ENCODE measurements around the gene PAK1.

PAK1 gene

DNA sequence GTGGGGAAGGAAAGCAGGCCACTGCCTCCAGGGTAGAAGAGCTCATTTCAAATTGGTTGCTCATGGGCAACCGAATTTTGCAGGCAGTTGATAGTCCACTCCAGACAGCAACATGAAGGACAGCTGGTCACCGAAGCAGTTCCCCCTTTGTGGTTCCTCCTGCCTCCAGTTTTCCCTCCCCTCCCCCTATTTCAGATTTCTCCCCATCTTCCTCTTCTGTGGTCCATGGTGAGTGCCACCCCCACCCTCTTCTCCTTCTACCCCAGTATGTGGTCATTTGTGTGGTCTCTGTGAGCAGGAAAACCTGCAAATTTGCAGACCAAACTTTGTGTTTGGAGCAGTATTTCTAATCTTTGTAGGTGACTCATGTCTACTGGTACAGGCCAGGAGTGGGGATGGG is 38.2 kb upstream of the PAK1 start:
- ATAC-seq = no peak
- no peak for TF ChIP-seq ZC3H10 (CRISPR knock-in tag; IDR thresholded peaks at IDR 0.05)
- no peak for TF ChIP-seq ZNF70 (CRISPR knock-in tag; IDR thresholded peaks at IDR 0.05)
- no peak for TF ChIP-seq BACH2 (CRISPR knock-in tag; IDR thresholded peaks at IDR 0.05; ENCODE audit: borderline replicate concordance)
- TF ChIP-seq ZNF8 (CRISPR knock-in tag; IDR thresholded peaks at IDR 0.05) = no peak
- TF ChIP-seq CSDC2 (CRISPR knock-in tag; IDR thresholded peaks at IDR 0.05) = no peak
- no peak for TF ChIP-seq POU6F1 (CRISPR knock-in tag; IDR thresholded peaks at IDR 0.05; ENCODE audit: borderline replicate concordance, low read depth)
- no peak for TF ChIP-seq ZNF565 (CRISPR knock-in tag; conservative IDR thresholded peaks at IDR 0.05; ENCODE audit: low read depth)
- TF ChIP-seq ZFP30 (CRISPR knock-in tag; IDR thresholded peaks at IDR 0.05) = no peak

GRCh38 chr11:77510851-77511250 is 37.0 kb upstream of the PAK1 start:
- ATAC-seq = no peak
- no peak for TF ChIP-seq ZFP30 (CRISPR knock-in tag; IDR thresholded peaks at IDR 0.05)
- no peak for TF ChIP-seq RARB (CRISPR knock-in tag; IDR thresholded peaks at IDR 0.05)
- no peak for TF ChIP-seq CSRNP3 (CRISPR knock-in tag; IDR thresholded peaks at IDR 0.05)
- no peak for TF ChIP-seq ZNF565 (CRISPR knock-in tag; conservative IDR thresholded peaks at IDR 0.05; ENCODE audit: low read depth)
- TF ChIP-seq ZFP3 (CRISPR knock-in tag; IDR thresholded peaks at IDR 0.05) = no peak
- no peak for TF ChIP-seq GLIS3 (CRISPR knock-in tag; IDR thresholded peaks at IDR 0.05)
- TF ChIP-seq ESRRG (CRISPR knock-in tag; IDR thresholded peaks at IDR 0.05) = no peak
- TF ChIP-seq TCF4 (CRISPR knock-in tag; IDR thresholded peaks at IDR 0.05; ENCODE audit: borderline replicate concordance) = no peak

- no peak for ATAC-seq
- TF ChIP-seq TCF4 (CRISPR knock-in tag; IDR thresholded peaks at IDR 0.05; ENCODE audit: borderline replicate concordance) (no peak), CREB5 (CRISPR knock-in tag; IDR thresholded peaks at IDR 0.05; ENCODE audit: low read depth) (no peak), PPARA (CRISPR knock-in tag; IDR thresholded peaks at IDR 0.05; ENCODE audit: borderline replicate concordance) (no peak), PATZ1 (CRISPR knock-in tag; IDR thresholded peaks at IDR 0.05; ENCODE audit: borderline replicate concordance) (no peak), TOX (CRISPR knock-in tag; IDR thresholded peaks at IDR 0.05; ENCODE audit: borderline replicate concordance) (no peak)
These were observed 36.2 kb upstream of the PAK1 start for GRCh38 chr11:77510095-77510494.

- TF ChIP-seq BACH2 (CRISPR knock-in tag; IDR thresholded peaks at IDR 0.05; ENCODE audit: borderline replicate concordance) (no peak), ZFP30 (CRISPR knock-in tag; IDR thresholded peaks at IDR 0.05) (no peak), CREB5 (CRISPR knock-in tag; IDR thresholded peaks at IDR 0.05; ENCODE audit: low read depth) (no peak), ARNTL (CRISPR knock-in tag; IDR thresholded peaks at IDR 0.05; ENCODE audit: borderline replicate concordance, low read depth) (no peak), SNAI2 (CRISPR knock-in tag; IDR thresholded peaks at IDR 0.05) (no peak), ZFP3 (CRISPR knock-in tag; IDR thresholded peaks at IDR 0.05) (no peak), GLIS3 (CRISPR knock-in tag; IDR thresholded peaks at IDR 0.05) (no peak), PATZ1 (CRISPR knock-in tag; IDR thresholded peaks at IDR 0.05; ENCODE audit: borderline replicate concordance) (no peak), ZNF565 (CRISPR knock-in tag; conservative IDR thresholded peaks at IDR 0.05; ENCODE audit: low read depth) (no peak), CSRNP3 (CRISPR knock-in tag; IDR thresholded peaks at IDR 0.05) (no peak), TOX (CRISPR knock-in tag; IDR thresholded peaks at IDR 0.05; ENCODE audit: borderline replicate concordance) (no peak), ZNF8 (CRISPR knock-in tag; IDR thresholded peaks at IDR 0.05) (no peak)
These were observed 34.1 kb upstream of the PAK1 start for GRCh38 chr11:77508019-77508418.

More at GRCh38 chr11:77508019-77508418, 34.1 kb upstream of the PAK1 start:
- ATAC-seq = no peak

Data from SK-N-SH treated with all-trans-retinoic acid at 6 μM for 48 hours (cell line).